Skeletal muscle satellite cell (primary cell): ENCODE measurements around the gene MAP3K5.

ENCODE experiments used
- H3K27me3 ChIP-seq: 2 replicates; pipeline ENCODE4 v1.7.0; 2013; ENCODE audit warnings: low read length; ENCODE audit not compliant: control insufficient read depth, insufficient read depth
- H3K36me3 ChIP-seq: 2 replicates; pipeline ENCODE4 v1.7.0; 2013; ENCODE audit warnings: mild to moderate bottlenecking, control low read depth, low read length; ENCODE audit not compliant: insufficient read depth
- H3K4me1 ChIP-seq: 2 replicates; pipeline ENCODE4 v1.7.0; 2013; ENCODE audit warnings: low read length; ENCODE audit not compliant: control insufficient read depth, insufficient read depth
- H3K4me2 ChIP-seq: 2 replicates; pipeline ENCODE4 v1.7.0; 2013; ENCODE audit warnings: mild to moderate bottlenecking, low read length
- H3K4me3 ChIP-seq: 2 replicates; pipeline ENCODE4 v1.7.0; 2013; ENCODE audit warnings: low read length
- H3K9ac ChIP-seq: 2 replicates; pipeline ENCODE4 v1.7.0; 2013; ENCODE audit warnings: mild to moderate bottlenecking, low read depth, low read length, moderate library complexity
- H3K9me3 ChIP-seq: replicated peaks from 2 replicates; pipeline ENCODE4 v1.7.0; 2013; ENCODE audit warnings: mild to moderate bottlenecking, control low read depth, low read length

Gene MAP3K5

GRCh38 chr6:136609873-136610706, 182.2 kb downstream of the MAP3K5 start:
- Histone ChIP-seq H3K4me1 (peaks cover 66% of the 10 kb centered on the region), H3K4me3 (no peak overlapping the region), H3K27me3 (no peaks in the 10 kb centered on the region), H3K4me2 (peak overlapping the region; percentile 39), H3K36me3 (peaks cover 4% of the 10 kb centered on the region), H3K9me3 (no peaks in the 10 kb centered on the region), H3K9ac (peak overlapping the region; percentile 71)

- Histone ChIP-seq H3K9me3 (no peaks in the 10 kb centered on the region), H3K4me2 (peak overlapping the region; percentile 41), H3K4me1 (peaks cover 60% of the 10 kb centered on the region), H3K4me3 (no peak overlapping the region), H3K27me3 (no peaks in the 10 kb centered on the region), H3K36me3 (peaks cover 8% of the 10 kb centered on the region), H3K9ac (peak overlapping the region; percentile 71)
These were observed 183.3 kb downstream of the MAP3K5 start for GRCh38 chr6:136608991-136609390.

- peak overlapping the region; percentile 71 for H3K9ac ChIP-seq
- no peaks in the 10 kb centered on the region for H3K27me3 ChIP-seq
- no peaks in the 10 kb centered on the region for H3K9me3 ChIP-seq
- peaks cover 52% of the 10 kb centered on the region for H3K4me1 ChIP-seq
- peaks cover 14% of the 10 kb centered on the region for H3K36me3 ChIP-seq
- H3K4me3 ChIP-seq = no peak overlapping the region
- H3K4me2 ChIP-seq = no peak overlapping the region
These were observed 184.1 kb downstream of the MAP3K5 start for GRCh38 chr6:136607932-136608772.

DNA sequence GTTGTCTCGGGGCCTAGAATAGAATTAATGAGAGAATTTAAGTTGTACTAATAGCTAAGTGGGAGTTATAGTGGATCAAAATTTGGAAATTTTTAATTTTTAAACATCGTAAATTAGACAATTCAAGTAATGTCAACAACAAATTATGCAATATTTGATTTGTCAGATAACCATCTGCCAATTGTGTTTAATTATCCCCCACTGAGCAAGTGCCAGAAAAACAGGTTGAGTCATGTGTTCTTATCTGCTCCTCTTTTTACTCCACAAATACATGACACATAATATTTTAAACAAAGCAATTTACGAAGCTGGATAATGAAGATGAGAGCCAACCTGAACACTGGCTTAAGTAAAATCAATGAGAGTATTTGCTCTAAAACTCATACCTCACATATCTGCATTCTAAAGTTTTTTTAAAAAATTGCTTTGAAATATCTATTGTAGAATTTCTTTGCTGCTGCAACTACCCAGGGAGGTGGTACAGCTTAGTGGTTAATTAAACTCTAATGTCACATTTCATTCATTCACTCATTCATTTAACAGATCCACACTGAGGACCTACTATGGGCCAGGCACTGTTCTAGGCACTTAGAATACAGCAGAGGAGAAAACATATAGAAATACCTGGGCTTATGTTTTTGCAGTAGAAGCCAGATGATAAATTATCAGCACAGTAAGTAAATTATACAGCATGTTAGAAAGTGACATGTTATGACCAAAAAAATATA, 184.9 kb downstream of the MAP3K5 start:
- Histone ChIP-seq H3K4me1 (peaks cover 46% of the 10 kb centered on the region), H3K27me3 (no peaks in the 10 kb centered on the region), H3K9me3 (no peaks in the 10 kb centered on the region), H3K9ac (no peak overlapping the region), H3K4me2 (no peak overlapping the region), H3K4me3 (no peak overlapping the region), H3K36me3 (peaks cover 14% of the 10 kb centered on the region)

DNA sequence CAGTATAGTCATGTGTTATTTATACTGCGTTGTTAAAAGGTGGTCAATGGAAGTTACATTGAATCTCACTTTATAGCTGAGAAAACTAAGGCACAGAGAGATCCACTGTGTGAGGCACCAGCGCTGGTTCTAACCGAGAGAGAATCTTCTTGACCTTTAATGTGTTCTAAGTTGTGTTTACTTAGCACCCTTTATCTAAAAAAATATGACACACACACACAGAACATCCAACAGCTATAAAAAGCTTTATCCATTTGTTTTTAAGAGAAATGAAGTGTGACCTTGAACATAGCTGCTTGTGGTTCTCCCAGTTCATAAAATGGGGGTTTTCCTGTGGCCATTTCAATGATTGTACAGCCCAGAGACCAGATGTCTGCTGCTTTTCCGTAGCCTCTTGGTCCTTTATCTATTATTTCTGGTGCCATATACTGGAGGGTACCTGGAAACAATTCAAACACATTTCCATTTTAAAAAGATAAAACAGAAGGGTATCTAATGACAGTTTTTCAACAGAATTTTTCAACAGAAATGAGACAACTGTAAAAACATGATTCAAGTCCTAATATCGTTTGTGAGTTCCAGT, 187.3 kb downstream of the MAP3K5 start:
- Histone ChIP-seq H3K27me3 (no peaks in the 10 kb centered on the region), H3K9ac (no peak overlapping the region), H3K9me3 (no peaks in the 10 kb centered on the region), H3K4me1 (peaks cover 51% of the 10 kb centered on the region), H3K4me2 (no peak overlapping the region), H3K4me3 (no peak overlapping the region), H3K36me3 (peaks cover 17% of the 10 kb centered on the region)

GRCh38 chr6:136604328-136604825, 187.9 kb downstream of the MAP3K5 start:
- Histone ChIP-seq H3K36me3 (peaks cover 22% of the 10 kb centered on the region), H3K4me1 (peaks cover 45% of the 10 kb centered on the region), H3K27me3 (no peaks in the 10 kb centered on the region)

GRCh38 chr6:136600818-136601217, 191.5 kb downstream of the MAP3K5 start:
- H3K36me3 ChIP-seq = peaks cover 26% of the 10 kb centered on the region

More at GRCh38 chr6:136604328-136604825, 187.9 kb downstream of the MAP3K5 start:
- Histone ChIP-seq H3K9ac (no peak overlapping the region), H3K4me3 (no peak overlapping the region), H3K4me2 (no peak overlapping the region), H3K9me3 (no peaks in the 10 kb centered on the region)

GRCh38 chr6:136599329-136600011, 192.8 kb downstream of the MAP3K5 start:
- Histone ChIP-seq H3K4me1 (peaks cover 20% of the 10 kb centered on the region), H3K27me3 (no peaks in the 10 kb centered on the region), H3K4me2 (no peak overlapping the region), H3K4me3 (no peak overlapping the region), H3K9me3 (no peaks in the 10 kb centered on the region), H3K36me3 (peaks cover 21% of the 10 kb centered on the region), H3K9ac (no peak overlapping the region)

More at GRCh38 chr6:136600818-136601217, 191.5 kb downstream of the MAP3K5 start:
- Histone ChIP-seq H3K9ac (no peak overlapping the region), H3K4me2 (no peak overlapping the region), H3K4me1 (peaks cover 23% of the 10 kb centered on the region), H3K9me3 (no peaks in the 10 kb centered on the region), H3K4me3 (no peak overlapping the region), H3K27me3 (no peaks in the 10 kb centered on the region)

DNA sequence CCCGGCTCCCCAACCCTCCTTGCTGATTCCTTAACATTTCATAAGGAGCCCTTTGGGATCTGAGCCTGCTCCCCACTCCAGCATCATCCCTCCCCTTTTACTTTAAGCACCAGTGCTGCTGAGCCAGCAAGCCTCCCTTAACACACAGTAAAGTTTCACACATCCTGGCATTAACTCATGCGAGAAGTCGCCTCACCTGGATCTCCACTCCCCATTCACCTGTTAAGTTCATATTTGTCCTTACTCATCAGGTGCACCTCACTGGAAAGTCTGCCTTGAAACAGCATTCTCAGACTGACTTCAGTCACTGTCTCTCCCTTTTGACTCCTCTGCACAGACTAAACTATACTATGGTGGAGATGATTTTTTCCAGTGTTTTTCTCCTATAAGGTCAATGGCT, 194.2 kb downstream of the MAP3K5 start:
- peaks cover 15% of the 10 kb centered on the region for H3K36me3 ChIP-seq
- no peak overlapping the region for H3K4me3 ChIP-seq
- peaks cover 33% of the 10 kb centered on the region for H3K4me1 ChIP-seq
- no peak overlapping the region for H3K9ac ChIP-seq
- no peaks in the 10 kb centered on the region for H3K9me3 ChIP-seq
- H3K4me2 ChIP-seq = no peak overlapping the region
- H3K27me3 ChIP-seq = no peaks in the 10 kb centered on the region

GRCh38 chr6:136594671-136595070, 197.6 kb downstream of the MAP3K5 start:
- H3K4me1 ChIP-seq = peaks cover 20% of the 10 kb centered on the region
- peak overlapping the region; percentile 60 for H3K9ac ChIP-seq

More at GRCh38 chr6:136594671-136595070, 197.6 kb downstream of the MAP3K5 start:
- Histone ChIP-seq H3K36me3 (peaks cover 37% of the 10 kb centered on the region), H3K27me3 (no peaks in the 10 kb centered on the region), H3K4me2 (peak overlapping the region; percentile 29), H3K9me3 (no peaks in the 10 kb centered on the region), H3K4me3 (no peak overlapping the region)
